ENCODE data around the gene HNRNPU.

HNRNPU gene

GRCh38 chr1:244835276-244836134 is 28.8 kb downstream of the HNRNPU start, which contains the start of gene COX20 (continued):
- TF ChIP-seq ZNF600 (tag by site-specific recombination; IDR thresholded peaks at IDR 0.05): peak; percentile 100
- TF ChIP-seq ZNF157 (tag by site-specific recombination; IDR thresholded peaks at IDR 0.05): no peak
- TF ChIP-seq HOXD13 (CRISPR knock-in tag; IDR thresholded peaks at IDR 0.05; ENCODE audit: borderline replicate concordance): no peak
- peak; percentile 93 for TF ChIP-seq KLF1 (tag by site-specific recombination; IDR thresholded peaks at IDR 0.05)
- peak; percentile 77 for TF ChIP-seq ZNF449 (tag by site-specific recombination; IDR thresholded peaks at IDR 0.05)
- TF ChIP-seq SP7 (tag by site-specific recombination; IDR thresholded peaks at IDR 0.05): peak; percentile 77
- peak; percentile 43 for TF ChIP-seq WT1 (tag by site-specific recombination; IDR thresholded peaks at IDR 0.05)
- peak; percentile 95 for TF ChIP-seq OVOL3 (tag by site-specific recombination; IDR thresholded peaks at IDR 0.05)
- TF ChIP-seq PRDM6 (tag by site-specific recombination; IDR thresholded peaks at IDR 0.05): peak; percentile 53
- TF ChIP-seq ZNF37A (tag by site-specific recombination; IDR thresholded peaks at IDR 0.05): 0 out of 2 replicates have a peak, but pooled peaks have one; percentile 50
- TF ChIP-seq ZNF501 (tag by site-specific recombination; IDR thresholded peaks at IDR 0.05): 0 out of 2 replicates have a peak, but pooled peaks have one; percentile 60
- peak; percentile 83 for TF ChIP-seq PRDM10 (tag by site-specific recombination; IDR thresholded peaks at IDR 0.05)
- no peak; the same call in 1 of the 2 replicates for TF ChIP-seq ZNF561 (tag by site-specific recombination; IDR thresholded peaks at IDR 0.05; ENCODE audit: borderline replicate concordance)
- TF ChIP-seq ZNF433 (tag by site-specific recombination; IDR thresholded peaks at IDR 0.05; ENCODE audit: low read depth): no peak
- no peak for TF ChIP-seq ZNF362 (tag by site-specific recombination; IDR thresholded peaks at IDR 0.05)
- peak; percentile 45 for TF ChIP-seq OSR2 (tag by site-specific recombination; IDR thresholded peaks at IDR 0.05)
- peak; percentile 50; the same call in 1 of the 2 replicates for TF ChIP-seq MZF1 (tag by site-specific recombination; IDR thresholded peaks at IDR 0.05; ENCODE audit: borderline replicate concordance)
- no peak; the same call in 1 of the 2 replicates for TF ChIP-seq ZNF341 (tag by site-specific recombination; IDR thresholded peaks at IDR 0.05; ENCODE audit: low read depth)
- TF ChIP-seq ZNF391 (tag by site-specific recombination; IDR thresholded peaks at IDR 0.05; ENCODE audit: borderline replicate concordance, low read depth): 0 out of 2 replicates have a peak, but pooled peaks have one; percentile 53
- TF ChIP-seq ZNF48 (tag by site-specific recombination; IDR thresholded peaks at IDR 0.05): no peak
